Left lung (tissue), 10 donors: ENCODE measurements around the gene EFCAB7. TPM values are rescaled to one million over a fixed set of nuclear protein-coding genes. Genes with fewer than 3 reads are reported as not detected.

Source experiments
- ATAC-seq: fragments of 200-7000 bp; cut with Tn5 transposase; one replicate; pipeline ENCODE4 v1.9.1; 2020; ENCODE audit warnings: moderate library complexity
- DNase-seq, 4 donors: peaks; one replicate each; pipeline ENCODE4 v3.0.0-alpha.2; 2013 to 2020
- H3K27ac ChIP-seq, 2 donors: fragments of 200-600 bp; sonication (generic) in 1 of 2; one replicate each; pipeline versions ENCODE4 v1.5.0 to v1.8.0; 2020 to 2021
- H3K27me3 ChIP-seq, 2 donors: fragments of 200-600 bp; sonication (generic) in 1 of 2; one replicate each; pipeline versions ENCODE4 v1.5.0 to v1.8.0; 2020 to 2021
- H3K36me3 ChIP-seq, 2 donors: fragments of 200-600 bp; sonication (generic) in 1 of 2; one replicate each; pipeline versions ENCODE4 v1.5.0 to v1.8.0; 2020 to 2021
- H3K4me1 ChIP-seq, 2 donors: fragments of 200-600 bp; one replicate each; pipeline ENCODE4 v1.8.0; 2021
- H3K4me3 ChIP-seq, 2 donors: fragments of 200-600 bp; sonication (generic) in 1 of 2; one replicate each; pipeline versions ENCODE4 v1.5.0 to v1.8.0; 2020 to 2021; ENCODE audit warnings: mild to moderate bottlenecking in 1 of 2
- H3K9me3 ChIP-seq, 2 donors: fragments of 200-600 bp; sonication (generic) in 1 of 2; one replicate each; pipeline versions ENCODE4 v1.5.0 to v1.8.0; 2020 to 2021
- CTCF ChIP-seq, 2 donors: fragments of 200-600 bp; sonication (generic) in 1 of 2; IDR thresholded peaks; one replicate each; pipeline versions ENCODE4 v1.5.0 to v1.8.0; 2021; ENCODE audit warnings: antibody characterized with exemption in 2 of 2
- intact Hi-C, 2 donors: fragments of 100-400 bp; cut with DNase I; formaldehyde crosslinking; loops; one replicate each; pipeline versions ENCODE4 v1.11.2 to v1.14.2; 2022
- polyA plus RNA-seq, 6 donors: library from polyadenylated mRNA; unstranded; fragments of 120-200 nt; gene quantifications; one replicate each; pipeline ENCODE4 v1.2.1, GENCODE V29; 2013; ENCODE audit not compliant: insufficient read length in 6 of 6
- total RNA-seq, 2 donors: library from RNA; stranded (reverse); fragmentation: NEBNext Ultra II Directional; extraction: Animal tissue kit (Norgen Biotek cat#: 25700); gene quantifications; one replicate each; pipeline ENCODE4 v1.2.1, GENCODE V29; 2021
- donor health status: DM: no; HTN: yes; CAD: no.
- donor health status: DM: no; HTN: no; CAD: no.

EFCAB7 gene
- total and polyA plus RNA-seq, 8 donors = 6.8 to 32.6 (median 24.0) TPM

- no peak for DNase-seq
- TF ChIP-seq CTCF (IDR thresholded peaks at IDR 0.05) = no peak
Observed at GRCh38 chr1:63509718-63510117, 13.6 kb upstream of the EFCAB7 start.

GRCh38 chr1:63512584-63512983 is 10.7 kb upstream of the EFCAB7 start:
- intact Hi-C loops = no loop called here
- H3K27ac ChIP-seq = no peak overlapping the region
- H3K4me3 ChIP-seq = no peak overlapping the region
- H3K27me3 ChIP-seq = no peaks in the 10 kb centered on the region
- H3K9me3 ChIP-seq = no peaks in the 10 kb centered on the region
- TF ChIP-seq CTCF (IDR thresholded peaks at IDR 0.05) = no peak
- DNase-seq (no peak), ATAC-seq (peak; percentile 54)
- H3K36me3 ChIP-seq = peaks cover 0 to 5% of the 10 kb centered on the region in 2 donors
- H3K4me1 ChIP-seq = no peaks in the 10 kb centered on the region

More at GRCh38 chr1:63509718-63510117, 13.6 kb upstream of the EFCAB7 start:
- peaks cover 0 to 14% of the 10 kb centered on the region in 2 donors for H3K36me3 ChIP-seq
- H3K4me3 ChIP-seq = no peak overlapping the region
- intact Hi-C loops = loop anchor here in 1 of 2 donors (10.0 kb wide), 1 partner anchor 125 kb away; no protein-coding TSS in a partner anchor
- H3K9me3 ChIP-seq = no peaks in the 10 kb centered on the region
- H3K4me1 ChIP-seq = no peaks in the 10 kb centered on the region
- ATAC-seq = no peak
- H3K27me3 ChIP-seq = no peaks in the 10 kb centered on the region
- no peak overlapping the region for H3K27ac ChIP-seq

GRCh38 chr1:63516629-63517028 is 6.7 kb upstream of the EFCAB7 start:
- Histone ChIP-seq H3K9me3 (no peaks in the 10 kb centered on the region), H3K27me3 (no peaks in the 10 kb centered on the region), H3K4me3 (no peak overlapping the region), H3K27ac (no peak overlapping the region), H3K4me1 (no peaks in the 10 kb centered on the region), H3K36me3 (no peaks in the 10 kb centered on the region)
- DNase-seq = no peak
- no peak for TF ChIP-seq CTCF (IDR thresholded peaks at IDR 0.05)
- intact Hi-C loops = no loop called here
- no peak for ATAC-seq

GRCh38 chr1:63523738-63524137 is 413 bp downstream of the EFCAB7 start:
- Histone ChIP-seq H3K4me1 (peaks cover 3 to 18% of the 10 kb centered on the region in 2 donors), H3K27ac (peak overlapping the region; percentile 93 to 97), H3K36me3 (peaks cover 0 to 5% of the 10 kb centered on the region in 2 donors), H3K27me3 (no peaks in the 10 kb centered on the region), H3K9me3 (no peaks in the 10 kb centered on the region), H3K4me3 (peak overlapping the region; percentile 54 to 61)
- DNase-seq = no peak
- ATAC-seq = peak; percentile 55
- TF ChIP-seq CTCF (IDR thresholded peaks at IDR 0.05) = no peak
- intact Hi-C loops = no loop called here

- peaks cover 3 to 18% of the 10 kb centered on the region in 2 donors for H3K4me1 ChIP-seq
- peak overlapping the region; percentile 54 to 61 for H3K4me3 ChIP-seq
- TF ChIP-seq CTCF (IDR thresholded peaks at IDR 0.05) = no peak
- ATAC-seq (no peak), DNase-seq (peak in 1 of 4 donors; percentile 1)
- intact Hi-C loops = no loop called here
- H3K27ac ChIP-seq = peak overlapping the region; percentile 93 to 97
- peaks cover 0 to 5% of the 10 kb centered on the region in 2 donors for H3K36me3 ChIP-seq
- H3K9me3 ChIP-seq = no peaks in the 10 kb centered on the region
- no peaks in the 10 kb centered on the region for H3K27me3 ChIP-seq
Observed at GRCh38 chr1:63524201-63524600, 876 bp downstream of the EFCAB7 start.
